PFSK-1 (cell line): ENCODE measurements around the gene PLK5.

Experiments used
- FOXP2 ChIP-seq: optimal IDR thresholded peaks from 2 replicates; pipeline ENCODE3; 2011; ENCODE audit warnings: borderline replicate concordance, control low read depth, inconsistent platforms; ENCODE audit not compliant: insufficient read depth; ENCODE audit errors: extremely low read length, extremely low read depth
- POLR2AphosphoS5 ChIP-seq: IDR thresholded peaks from 2 replicates; pipeline ENCODE4 v1.6.1; 2012; ENCODE audit warnings: low read depth, mild to moderate bottlenecking, control low read depth, low read length, moderate library complexity
- REST ChIP-seq, 2 experiments: IDR thresholded peaks; 2 replicates each; pipeline versions ENCODE4 v1.6.1 to v1.8.0; 2011 to 2012; ENCODE audit warnings: low read depth in 2 of 2, low read length in 2 of 2, control low read depth in 1 of 2, inconsistent platforms in 1 of 2, mild to moderate bottlenecking in 1 of 2, moderate library complexity in 1 of 2; ENCODE audit not compliant: insufficient read depth in 1 of 2
- SIN3A ChIP-seq: IDR thresholded peaks from 2 replicates; pipeline ENCODE4 v1.6.1; 2012; ENCODE audit warnings: mild to moderate bottlenecking, low read length, moderate library complexity, borderline replicate concordance; ENCODE audit not compliant: insufficient read depth
- TAF1 ChIP-seq: IDR thresholded peaks from 2 replicates; pipeline ENCODE4 v1.6.1; 2012; ENCODE audit warnings: low read length, control low read depth, borderline replicate concordance; ENCODE audit not compliant: insufficient read depth

PLK5 gene

GRCh38 chr19:1481224-1481892, 42.5 kb upstream of the PLK5 start:
- no peak for TF ChIP-seq TAF1
- no peak for TF ChIP-seq POLR2AphosphoS5
- no peak for TF ChIP-seq FOXP2
- no peak for TF ChIP-seq REST (IDR thresholded peaks at IDR 0.05; ENCODE audit: insufficient read depth in 1 of 2, low read depth in 2 of 2, low read length in 2 of 2)
- TF ChIP-seq SIN3A, result no peak

GRCh38 chr19:1481893-1482360, 42.0 kb upstream of the PLK5 start:
- TF ChIP-seq SIN3A (no peak), TAF1 (no peak), POLR2AphosphoS5 (no peak), FOXP2 (no peak), REST (IDR thresholded peaks at IDR 0.05; ENCODE audit: insufficient read depth in 1 of 2, low read depth in 2 of 2, low read length in 2 of 2) (no peak)

GRCh38 chr19:1482361-1483130, 41.3 kb upstream of the PLK5 start:
- TF ChIP-seq POLR2AphosphoS5, result no peak
- no peak for TF ChIP-seq FOXP2
- TF ChIP-seq TAF1, result no peak
- TF ChIP-seq REST (IDR thresholded peaks at IDR 0.05; ENCODE audit: insufficient read depth in 1 of 2, low read depth in 2 of 2, low read length in 2 of 2), result no peak
- TF ChIP-seq SIN3A, result no peak

GRCh38 chr19:1483131-1483978, 40.5 kb upstream of the PLK5 start:
- no peak for TF ChIP-seq TAF1
- TF ChIP-seq REST (IDR thresholded peaks at IDR 0.05; ENCODE audit: insufficient read depth in 1 of 2, low read depth in 2 of 2, low read length in 2 of 2), result no peak
- no peak for TF ChIP-seq FOXP2
- TF ChIP-seq POLR2AphosphoS5, result no peak
- TF ChIP-seq SIN3A, result no peak
